SK-N-SH (cell line): Measurements from ENCODE around the gene NEGR1. TPM values are rescaled to one million over a fixed set of nuclear protein-coding genes. Genes with fewer than 3 reads are reported as not detected.

Source experiments
- CTCF ChIA-PET: fragments of 300-600, 350-600 bp; formaldehyde crosslinking; extraction: SDS; loops from one replicate; lab custom pipeline; 2021; lab: Yijun Ruan, JAX
- POLR2A ChIA-PET: fragments of 350-600 bp; sonication (Branson Sonifier 250); formaldehyde crosslinking; extraction: SDS; loops from one replicate; lab custom pipeline; 2020; ENCODE audit warnings: antibody characterized with exemption, inconsistent platforms; lab: Yijun Ruan, JAX
- DNase-seq: peaks from one replicate; pipeline ENCODE4 v3.0.0; 2012
- H2AFZ ChIP-seq: fragments of 200-600 bp; sonication (generic); 2 replicates; pipeline ENCODE4 v1.8.1; 2016; ENCODE audit warnings: antibody characterized with exemption, mild to moderate bottlenecking, low read depth
- H3F3A ChIP-seq: fragments of 200-600 bp; sonication (generic); replicated peaks from 2 replicates; pipeline ENCODE3; 2016; ENCODE audit warnings: antibody characterized with exemption, mild to moderate bottlenecking; ENCODE audit not compliant: insufficient read depth
- H3K27ac ChIP-seq, 2 experiments: fragments of 200-500 bp in 1 of 2; fragments of 200-600 bp in 1 of 2; sonication (Bioruptor generic) in 1 of 2; sonication (generic), shearing (Covaris generic) in 1 of 2; 2 replicates each; pipeline versions ENCODE4 v1.5.1 to v1.6.1; 2014 to 2016; ENCODE audit warnings: low read depth in 2 of 2, inconsistent platforms in 1 of 2, low read length in 1 of 2, mild to moderate bottlenecking in 1 of 2, mixed read lengths in 1 of 2
- H3K27me3 ChIP-seq: fragments of 200-600 bp; sonication (generic), shearing (Covaris generic); 2 replicates; pipeline ENCODE4 v1.6.1; 2016; ENCODE audit warnings: mixed run types; ENCODE audit not compliant: insufficient read depth
- H3K36me3 ChIP-seq, 2 experiments: fragments of 200-500 bp in 1 of 2; fragments of 200-600 bp in 1 of 2; sonication (Bioruptor generic) in 1 of 2; sonication (generic) in 1 of 2; replicated peaks in 1 of 2; 2 replicates each; pipeline versions ENCODE3 to v1.5.1; 2014 to 2016; ENCODE audit warnings: low read length in 1 of 2, mild to moderate bottlenecking in 1 of 2; ENCODE audit not compliant: insufficient read depth in 2 of 2, control insufficient read depth in 1 of 2
- H3K4me1 ChIP-seq, 2 experiments: fragments of 200-500 bp in 1 of 2; fragments of 200-600 bp in 1 of 2; sonication (Bioruptor generic) in 1 of 2; sonication (generic), shearing (Covaris generic) in 1 of 2; 2 replicates each; pipeline versions ENCODE4 v1.5.1 to v1.6.1; 2014 to 2016; ENCODE audit warnings: low read depth in 1 of 2, low read length in 1 of 2, mixed run types in 1 of 2; ENCODE audit not compliant: insufficient read depth in 2 of 2, control insufficient read depth in 1 of 2
- H3K4me2 ChIP-seq: fragments of 200-600 bp; sonication (generic), shearing (Covaris generic); 2 replicates; pipeline ENCODE4 v1.6.1; 2017; ENCODE audit warnings: mixed run types
- H3K4me3 ChIP-seq, 2 experiments: fragments of 200-500 bp in 1 of 2; fragments of 200-600 bp in 1 of 2; sonication (Bioruptor generic) in 1 of 2; sonication (generic), shearing (Covaris generic) in 1 of 2; 2 replicates each; pipeline versions ENCODE4 v1.5.1 to v1.8.1; 2014 to 2016; ENCODE audit warnings: low read depth in 2 of 2, inconsistent platforms in 1 of 2, low read length in 1 of 2, mild to moderate bottlenecking in 1 of 2, mixed read lengths in 1 of 2, moderate library complexity in 1 of 2
- H3K79me2 ChIP-seq: fragments of 200-600 bp; sonication (generic); 2 replicates; pipeline ENCODE4 v1.8.1; 2017; ENCODE audit warnings: mild to moderate bottlenecking; ENCODE audit not compliant: insufficient read depth
- H3K9ac ChIP-seq: fragments of 200-600 bp; sonication (generic); 2 replicates; pipeline ENCODE4 v1.6.1; 2017; ENCODE audit warnings: mixed run types
- H3K9me2 ChIP-seq: fragments of 200-600 bp; sonication (generic); 2 replicates; pipeline ENCODE4 v1.6.1; 2017; ENCODE audit warnings: mixed run types
- H3K9me3 ChIP-seq: fragments of 200-600 bp; sonication (generic); 2 replicates; pipeline ENCODE4 v1.6.1; 2017; ENCODE audit warnings: mixed run types, mild to moderate bottlenecking, moderate library complexity
- H4K20me1 ChIP-seq: fragments of 200-600 bp; sonication (generic); 2 replicates; pipeline ENCODE4 v1.6.1; 2017; ENCODE audit warnings: mild to moderate bottlenecking, mixed run types; ENCODE audit not compliant: insufficient read depth
- CTCF ChIP-seq: fragments of 200-600 bp; sonication (generic); IDR thresholded peaks from 2 replicates; pipeline ENCODE4 v1.6.1; 2017; ENCODE audit warnings: antibody characterized with exemption, mild to moderate bottlenecking, moderate library complexity
- ELF1 ChIP-seq: IDR thresholded peaks from 2 replicates; pipeline ENCODE4 v1.4.0; 2012
- EP300 ChIP-seq, 2 experiments: IDR thresholded peaks; 2 replicates each; pipeline versions ENCODE4 v1.4.0 to v1.6.1; 2012; ENCODE audit warnings: borderline replicate concordance in 1 of 2, low read depth in 1 of 2, low read length in 1 of 2
- EZH2phosphoT487 ChIP-seq: fragments of 200-600 bp; sonication (generic); IDR thresholded peaks from 2 replicates; pipeline ENCODE4 v1.6.1; 2017; ENCODE audit warnings: low read depth, mixed run types, mild to moderate bottlenecking, antibody characterized with exemption, moderate library complexity, borderline replicate concordance
- FOXJ3 ChIP-seq: sonication (generic); formaldehyde crosslinking; IDR thresholded peaks from 2 replicates; pipeline ENCODE4 v1.5.1; 2020; ENCODE audit warnings: mild to moderate bottlenecking, missing genetic modification reagents
- FOXM1 ChIP-seq: IDR thresholded peaks from 2 replicates; pipeline ENCODE4 v1.4.0; 2012; ENCODE audit warnings: low read depth, mild to moderate bottlenecking
- GATA2 ChIP-seq: sonication (generic); formaldehyde crosslinking; IDR thresholded peaks from 2 replicates; pipeline ENCODE4 v1.5.0; 2020; ENCODE audit warnings: mild to moderate bottlenecking, missing genetic modification reagents
- IRF3 ChIP-seq: fragments of 150-350 bp; IDR thresholded peaks from 2 replicates; pipeline ENCODE4 v1.6.1; 2016; ENCODE audit warnings: mild to moderate bottlenecking, low read depth, low read length
- JUND ChIP-seq: IDR thresholded peaks from 2 replicates; pipeline ENCODE4 v1.4.0; 2012
- MXI1 ChIP-seq: IDR thresholded peaks from 2 replicates; pipeline ENCODE4 v1.6.1; 2012; ENCODE audit warnings: mild to moderate bottlenecking, low read depth, low read length, improper control_type of control experiment
- NFIC ChIP-seq: IDR thresholded peaks from 2 replicates; pipeline ENCODE4 v1.4.0; 2012; ENCODE audit warnings: borderline replicate concordance
- NRF1 ChIP-seq: IDR thresholded peaks from 2 replicates; pipeline ENCODE4 v1.6.1; 2012; ENCODE audit warnings: low read depth, mild to moderate bottlenecking, low read length
- PBX3 ChIP-seq: IDR thresholded peaks from 2 replicates; pipeline ENCODE4; 2012
- POLR2AphosphoS5 ChIP-seq: IDR thresholded peaks from 2 replicates; pipeline ENCODE4 v1.6.1; 2012; ENCODE audit warnings: low read depth, low read length
- RAD21 ChIP-seq: IDR thresholded peaks from 2 replicates; pipeline ENCODE4 v1.6.1; 2012; ENCODE audit warnings: mild to moderate bottlenecking, low read length
- RCOR1 ChIP-seq: fragments of 150-350 bp; IDR thresholded peaks from 2 replicates; pipeline ENCODE4 v1.6.1; 2017; ENCODE audit warnings: antibody characterized with exemption, low read length
- REST ChIP-seq: IDR thresholded peaks from 2 replicates; pipeline ENCODE4 v1.6.1; 2012; ENCODE audit warnings: mild to moderate bottlenecking, low read depth, low read length, moderate library complexity
- RFX5 ChIP-seq: IDR thresholded peaks from 2 replicates; pipeline ENCODE4 v1.6.1; 2012; ENCODE audit warnings: mild to moderate bottlenecking, improper control_type of control experiment, low read length
- SIN3A ChIP-seq: IDR thresholded peaks from 2 replicates; pipeline ENCODE4 v1.6.1; 2012; ENCODE audit warnings: low read depth, mild to moderate bottlenecking, low read length, moderate library complexity, borderline replicate concordance
- TEAD4 ChIP-seq: IDR thresholded peaks from 2 replicates; pipeline ENCODE4 v1.4.0; 2012; ENCODE audit warnings: mild to moderate bottlenecking, borderline replicate concordance; ENCODE audit not compliant: insufficient read depth
- USF2 ChIP-seq: fragments of 150-350 bp; IDR thresholded peaks from 2 replicates; pipeline ENCODE4 v1.6.1; 2017; ENCODE audit warnings: antibody characterized with exemption, low read length, low read depth, borderline replicate concordance
- YY1 ChIP-seq: IDR thresholded peaks from 2 replicates; pipeline ENCODE4 v1.4.0; 2012; ENCODE audit warnings: low read depth, mild to moderate bottlenecking
- WGBS: methylation state at CpG from one replicate; pipeline ENCODE4 v1.1.6; 2017; ENCODE audit warnings: low lambda C conversion rate; 5-methylcytosine and 5-hydroxymethylcytosine counted together
- polyA plus RNA-seq, 3 experiments: library from polyadenylated mRNA; depleted of rRNA; stranded (reverse); fragments of >200 nt; gene quantifications; 2 replicates each; pipeline ENCODE4 v1.2.3, GENCODE V29; 2012

Gene NEGR1
- polyA plus RNA-seq, 1 of the 3 experiments (the other 2 are of a cell fraction) = 0.21 TPM

- TF ChIP-seq IRF3 = no peak
- no peak for TF ChIP-seq ELF1
- TF ChIP-seq GATA2 (CRISPR knock-in tag) = no peak
- TF ChIP-seq MXI1 = no peak
- no peak for TF ChIP-seq EP300 (IDR thresholded peaks at IDR 0.05; ENCODE audit: borderline replicate concordance in 1 of 2, low read depth in 1 of 2, low read length in 1 of 2)
- no peak for TF ChIP-seq FOXJ3 (CRISPR knock-in tag)
These were observed 537.0 kb downstream of the NEGR1 start (continued) for GRCh38 chr1:71745326-71745725.

- no peaks in the 10 kb centered on the region for H3K9me2 ChIP-seq
- H3K4me3 ChIP-seq = no peak overlapping the region
- no peak overlapping the region for H3K9ac ChIP-seq
- no peaks in the 10 kb centered on the region for H3K79me2 ChIP-seq
- ChIA-PET CTCF (no interaction called here), POLR2A (no interaction called here)
- WGBS = 5% methylated on average over 2 of the region's 2 CpGs
- H3K9me3 ChIP-seq = no peaks in the 10 kb centered on the region
- H3K4me1 ChIP-seq = no peaks in the 10 kb centered on the region
- TF ChIP-seq CTCF (no peak), PBX3 (no peak), ELF1 (no peak), REST (no peak), NFIC (no peak), POLR2AphosphoS5 (no peak), YY1 (no peak), NRF1 (no peak), EZH2phosphoT487 (no peak), MXI1 (no peak), JUND (no peak), IRF3 (no peak), RCOR1 (no peak), RFX5 (no peak), FOXM1 (no peak), USF2 (no peak), EP300 (IDR thresholded peaks at IDR 0.05; ENCODE audit: borderline replicate concordance in 1 of 2, low read depth in 1 of 2, low read length in 1 of 2) (no peak), RAD21 (no peak), SIN3A (no peak), TEAD4 (no peak)
- DNase-seq = no peak
- no peaks in the 10 kb centered on the region for H4K20me1 ChIP-seq
- H3K27ac ChIP-seq = no peak overlapping the region
- H3F3A ChIP-seq = no peaks in the 10 kb centered on the region
- no peaks in the 10 kb centered on the region for H3K36me3 ChIP-seq
- no peak overlapping the region for H3K4me2 ChIP-seq
- no peaks in the 10 kb centered on the region for H3K27me3 ChIP-seq
- no peak overlapping the region for H2AFZ ChIP-seq
These were observed 538.5 kb downstream of the NEGR1 start for GRCh38 chr1:71743862-71744261.
